Endothelial cell of umbilical vein (primary cell): ENCODE results near the gene FSTL1. TPM values are rescaled to one million over a fixed set of nuclear protein-coding genes. Genes with fewer than 3 reads are reported as not detected.

Experiments
- BruUV-seq: library from RNA; stranded (reverse); fragments of 400-500 nt; replicated peaks from 2 replicates; lab custom pipeline; 2021; lab: Mats Ljungman, UMichigan
- CTCF ChIA-PET: fragments of 300-600, 350-600 bp; sonication (Branson Sonifier 250); formaldehyde crosslinking; loops from one replicate; lab custom pipeline; 2021; ENCODE audit warnings: antibody characterized with exemption, inconsistent platforms; lab: Charles Lee
- POLR2A ChIA-PET: fragments of 300-600, 350-600 bp; sonication (Branson Sonifier 250); formaldehyde crosslinking; loops from one replicate; lab custom pipeline; 2021; ENCODE audit warnings: antibody characterized with exemption, inconsistent platforms; lab: Charles Lee
- DNase-seq: peaks from one replicate; pipeline ENCODE4 v3.0.0-alpha.2; 2011; ENCODE audit warnings: low read depth, low spot score
- FAIRE-seq: peaks from 2 replicates; lab custom pipeline; 2011; peaks lifted over from hg19 to GRCh38; lab: Jason Lieb, UNC
- H2AFZ ChIP-seq: 2 replicates; pipeline ENCODE4 v1.6.0; 2012; ENCODE audit warnings: low read depth, low read length, control low read depth, inconsistent platforms
- H3K27ac ChIP-seq: 2 replicates; pipeline ENCODE4 v1.5.1; 2011; ENCODE audit warnings: low read depth, mild to moderate bottlenecking, control low read depth, low read length, moderate library complexity; ENCODE audit not compliant: insufficient read depth
- H3K27me3 ChIP-seq, 2 experiments: 2 replicates each; pipeline versions ENCODE4 v1.6.0 to v1.6.1; 2011; ENCODE audit warnings: low read length in 2 of 2, mixed read lengths in 1 of 2; ENCODE audit not compliant: control insufficient read depth in 2 of 2, insufficient read depth in 2 of 2
- H3K36me3 ChIP-seq, 2 experiments: 2 replicates in 1 of 2; 3 replicates in 1 of 2; pipeline ENCODE4 v1.5.1; 2011; ENCODE audit warnings: low read length in 2 of 2, mild to moderate bottlenecking in 1 of 2, moderate library complexity in 1 of 2; ENCODE audit not compliant: control insufficient read depth in 2 of 2, insufficient read depth in 2 of 2; ENCODE audit errors: extremely low read depth in 1 of 2
- H3K4me1 ChIP-seq: 3 replicates; pipeline ENCODE4 v1.5.1; 2011; ENCODE audit warnings: mild to moderate bottlenecking, low read length; ENCODE audit not compliant: control insufficient read depth, insufficient read depth; ENCODE audit errors: extremely low read depth
- H3K4me2 ChIP-seq: 2 replicates; pipeline ENCODE4 v1.6.1; 2011; ENCODE audit warnings: low read length, control low read depth, mixed read lengths; ENCODE audit not compliant: insufficient read depth
- H3K4me3 ChIP-seq, 3 experiments: fragments of 200-600 bp in 1 of 3; sonication (generic), shearing (Covaris generic) in 1 of 3; replicated peaks in 1 of 3; 2 replicates each; pipeline ENCODE4 v1.5.1; 2011 to 2016; ENCODE audit warnings: control low read depth in 3 of 3, low read length in 3 of 3, mild to moderate bottlenecking in 2 of 3, inconsistent platforms in 1 of 3, low read depth in 1 of 3, moderate library complexity in 1 of 3; ENCODE audit not compliant: insufficient read depth in 1 of 3
- H3K79me2 ChIP-seq: 2 replicates; pipeline ENCODE4 v1.6.0; 2012; ENCODE audit warnings: low read length, inconsistent platforms; ENCODE audit not compliant: control insufficient read depth, insufficient read depth
- H3K9ac ChIP-seq: replicated peaks from 2 replicates; pipeline ENCODE3; 2011; ENCODE audit warnings: low read length, control low read depth; ENCODE audit not compliant: insufficient read depth; ENCODE audit errors: extremely low read depth
- H3K9me1 ChIP-seq: replicated peaks from 3 replicates; pipeline ENCODE4 v1.6.0; 2011; ENCODE audit warnings: mild to moderate bottlenecking, low read length; ENCODE audit not compliant: control insufficient read depth, insufficient read depth; ENCODE audit errors: extremely low read depth
- H3K9me3 ChIP-seq: replicated peaks from 2 replicates; pipeline ENCODE4 v1.5.1; 2012; ENCODE audit warnings: low read length, inconsistent platforms; ENCODE audit not compliant: control insufficient read depth, insufficient read depth
- H4K20me1 ChIP-seq: replicated peaks from 2 replicates; pipeline ENCODE3; 2011; ENCODE audit warnings: mild to moderate bottlenecking, low read length; ENCODE audit not compliant: control insufficient read depth, insufficient read depth; ENCODE audit errors: extremely low read depth
- CTCF ChIP-seq, 2 donors: IDR thresholded peaks; 1 replicate in 1 of 2; 2 replicates in 1 of 2; pipeline ENCODE4 v1.5.1; 2011; ENCODE audit warnings: low read length in 2 of 2, mild to moderate bottlenecking in 2 of 2, moderate library complexity in 2 of 2, control low read depth in 1 of 2, inconsistent platforms in 1 of 2, low read depth in 1 of 2; ENCODE audit not compliant: insufficient read depth in 1 of 2; ENCODE audit errors: extremely low read depth in 1 of 2
- EZH2 ChIP-seq: IDR thresholded peaks from 2 replicates; pipeline ENCODE4 v1.6.1; 2012; ENCODE audit warnings: borderline replicate concordance, low read depth, mild to moderate bottlenecking, moderate library complexity, low read length, inconsistent platforms; ENCODE audit not compliant: severe bottlenecking
- FOS ChIP-seq: IDR thresholded peaks from 2 replicates; pipeline ENCODE4 v1.6.1; 2011; ENCODE audit warnings: mild to moderate bottlenecking, low read length, moderate library complexity, borderline replicate concordance; ENCODE audit not compliant: insufficient read depth
- GATA2 ChIP-seq: IDR thresholded peaks from 2 replicates; pipeline ENCODE4 v1.7.0; 2011; ENCODE audit warnings: low read depth, mild to moderate bottlenecking, moderate library complexity, mixed read lengths, low read length; ENCODE audit not compliant: insufficient read length, insufficient read depth
- JUN ChIP-seq: IDR thresholded peaks from 2 replicates; pipeline ENCODE4 v1.6.1; 2011; ENCODE audit warnings: borderline replicate concordance, low read depth; ENCODE audit not compliant: insufficient read length, insufficient read depth
- MAX ChIP-seq: IDR thresholded peaks from 2 replicates; pipeline ENCODE4 v1.6.1; 2011; ENCODE audit not compliant: insufficient read depth, insufficient read length
- MYC ChIP-seq: IDR thresholded peaks from one replicate; pipeline ENCODE4 v1.6.1; 2011; ENCODE audit warnings: mild to moderate bottlenecking, low read depth, low read length
- POLR2A ChIP-seq: IDR thresholded peaks from 2 replicates; pipeline ENCODE4 v1.6.1; 2012; ENCODE audit warnings: low read depth, mild to moderate bottlenecking, control low read depth, low read length
- POLR2AphosphoS5 ChIP-seq: IDR thresholded peaks from 2 replicates; pipeline ENCODE4 v1.6.1; 2012; ENCODE audit warnings: low read depth, mild to moderate bottlenecking, control low read depth, low read length, moderate library complexity; ENCODE audit not compliant: insufficient read depth
- dilution Hi-C: fragments of 300-500 bp; cut with MboI; formaldehyde crosslinking; loops from one replicate; pipeline ENCODE4 v1.15.0; 2019; ENCODE audit warnings: low sequenced_read_pairs; ENCODE audit not compliant: extremely low pct_ligation_motif_present
- intact Hi-C: fragments of 100-400 bp; cut with micrococcal nuclease; formaldehyde crosslinking; loops from one replicate; pipeline ENCODE4 v1.10.0; 2022
- polyA plus RNA-seq, 4 experiments: library from polyadenylated mRNA; depleted of rRNA in 3 of 4; stranded (reverse) in 3 of 4; unstranded in 1 of 4; fragments of >200 nt; gene quantifications; 2 replicates each; pipeline versions ENCODE4 v1.2.1 to v1.2.3, GENCODE V29; 2011 to 2012; ENCODE audit warnings: missing spikeins in 1 of 4
- total RNA-seq: library from RNA; stranded (reverse); gene quantifications from 2 replicates; pipeline ENCODE4 v1.2.3, GENCODE V29; 2021

Gene FSTL1
- total and polyA plus RNA-seq, 2 donors (not counting 3 experiments of a cell fraction or from before 2014, with no cell fraction given) = 235 to 562 TPM

GRCh38 chr3:120433662-120434331 is 17.0 kb downstream of the FSTL1 start:
- H3K4me1 ChIP-seq = peaks cover 47% of the 10 kb centered on the region
- dilution Hi-C loops (no loop called here), intact Hi-C loops (no loop called here)
- ChIA-PET POLR2A (no interaction called here), CTCF (interaction anchor here (0.9 to 24.8 kb wide), 4 partner anchors 9 to 684 kb away, joined by 3 to 367 read pairs (median 8); no protein-coding TSS in a partner anchor)
- H3K9me3 ChIP-seq = no peaks in the 10 kb centered on the region
- H3K4me2 ChIP-seq = no peak overlapping the region
- no peak overlapping the region for H3K9ac ChIP-seq
- no peaks in the 10 kb centered on the region for H3K27me3 ChIP-seq
- no peaks in the 10 kb centered on the region for H3K9me1 ChIP-seq
- no peak overlapping the region for H2AFZ ChIP-seq
- H3K27ac ChIP-seq = no peak overlapping the region
- peaks cover 2 to 13% of the 10 kb centered on the region in 2 experiments for H3K36me3 ChIP-seq
- no TSS peak for BruUV-seq
- no peak overlapping the region for H3K4me3 ChIP-seq
- H3K79me2 ChIP-seq = peaks cover 93% of the 10 kb centered on the region
- no peaks in the 10 kb centered on the region for H4K20me1 ChIP-seq
- TF ChIP-seq MYC (no peak), JUN (no peak), EZH2 (no peak), CTCF (IDR thresholded peaks at IDR 0.05; ENCODE audit: extremely low read depth in 1 of 2, insufficient read depth in 1 of 2, low read depth in 1 of 2, low read length in 2 of 2) (no peak), GATA2 (no peak), POLR2AphosphoS5 (no peak), FOS (no peak), POLR2A (no peak), MAX (no peak)
- no peak for DNase-seq
- FAIRE-seq = no peak
